OCI-LY7 (cell line): ENCODE results near the gene ZNF628. TPM values are rescaled to one million over a fixed set of nuclear protein-coding genes. Genes with fewer than 3 reads are reported as not detected.
"Not testable (repeated sequence)": the region's sequence is repeated elsewhere in the genome, so short reads cannot be mapped to it uniquely, and the experiment has no call there.

Experiments used
- BruUV-seq: library from RNA; stranded (reverse); fragments of 400-500 nt; replicated peaks from 2 replicates; lab custom pipeline; 2021; lab: Mats Ljungman, UMichigan
- CTCF ChIA-PET: fragments of 300-600 bp; sonication (Branson Sonifier 250); formaldehyde crosslinking; loops from one replicate; lab custom pipeline; 2022; ENCODE audit warnings: antibody characterized with exemption; ENCODE audit not compliant: unreplicated experiment; lab: Charles Lee
- POLR2A ChIA-PET: fragments of 300-600 bp; sonication (Branson Sonifier 250); formaldehyde crosslinking; loops from one replicate; lab custom pipeline; 2022; ENCODE audit warnings: antibody characterized with exemption; lab: Charles Lee
- DNase-seq: peaks from one replicate; pipeline ENCODE4 v3.0.0-alpha.2; 2015; ENCODE audit warnings: low spot score
- H2AFZ ChIP-seq: fragments of 200-600 bp; sonication (generic), shearing (Covaris generic); 2 replicates; pipeline ENCODE4 v1.6.1; 2014; ENCODE audit warnings: mild to moderate bottlenecking, antibody characterized with exemption, low read length, moderate library complexity
- H3K27ac ChIP-seq: fragments of 200-600 bp; sonication (generic); 2 replicates; pipeline ENCODE4 v1.5.1; 2014; ENCODE audit warnings: mixed run types, low read depth, mild to moderate bottlenecking, moderate library complexity, low read length, inconsistent platforms; ENCODE audit not compliant: poor library complexity, severe bottlenecking
- H3K36me3 ChIP-seq: fragments of 200-600 bp; sonication (generic); 2 replicates; pipeline ENCODE4 v1.6.1; 2014; ENCODE audit warnings: mild to moderate bottlenecking, antibody characterized with exemption, low read length, moderate library complexity, mixed read lengths; ENCODE audit not compliant: insufficient read depth
- H3K4me1 ChIP-seq: fragments of 200-600 bp; sonication (generic); 2 replicates; pipeline ENCODE4 v1.5.1; 2014; ENCODE audit warnings: mild to moderate bottlenecking, low read length; ENCODE audit not compliant: insufficient read depth, poor library complexity, severe bottlenecking
- H3K4me2 ChIP-seq: fragments of 200-600 bp; sonication (generic); 2 replicates; pipeline ENCODE4 v1.6.1; 2014; ENCODE audit warnings: mild to moderate bottlenecking, low read length
- H3K4me3 ChIP-seq: fragments of 200-600 bp; sonication (generic); 2 replicates; pipeline ENCODE4 v1.5.1; 2014; ENCODE audit warnings: mild to moderate bottlenecking, low read depth, low read length; ENCODE audit not compliant: poor library complexity, severe bottlenecking
- H3K79me2 ChIP-seq: fragments of 200-600 bp; sonication (generic); 2 replicates; pipeline ENCODE4 v1.6.1; 2016; ENCODE audit warnings: low read depth, mild to moderate bottlenecking, low read length, moderate library complexity, mixed read lengths; ENCODE audit not compliant: insufficient read depth
- H3K9me2 ChIP-seq: fragments of 200-600 bp; sonication (generic); 2 replicates; pipeline ENCODE4 v1.6.1; 2016; ENCODE audit warnings: mild to moderate bottlenecking, low read length, mixed read lengths; ENCODE audit not compliant: insufficient read depth
- H3K9me3 ChIP-seq: fragments of 200-600 bp; sonication (generic); 2 replicates; pipeline ENCODE4 v1.6.1; 2014; ENCODE audit warnings: mild to moderate bottlenecking, mixed run types, low read length, mixed read lengths
- H4K20me1 ChIP-seq: fragments of 200-600 bp; sonication (generic); 2 replicates; pipeline ENCODE4 v1.6.1; 2014; ENCODE audit warnings: mild to moderate bottlenecking, antibody characterized with exemption, low read length, moderate library complexity, mixed read lengths; ENCODE audit not compliant: insufficient read depth
- CTCF ChIP-seq: fragments of 200-600 bp; sonication (generic); conservative IDR thresholded peaks from 2 replicates; pipeline ENCODE4 v1.5.1; 2014; ENCODE audit warnings: mild to moderate bottlenecking, antibody characterized with exemption, low read length, moderate library complexity, mixed read lengths
- EZH2phosphoT487 ChIP-seq: fragments of 200-600 bp; sonication (generic); IDR thresholded peaks from 2 replicates; pipeline ENCODE4 v1.6.1; 2018; ENCODE audit warnings: low read depth, borderline replicate concordance, mild to moderate bottlenecking, mixed run types, antibody characterized with exemption, low read length, moderate library complexity, mixed read lengths
- intact Hi-C: fragments of 100-400 bp; cut with micrococcal nuclease; formaldehyde crosslinking; loops from one replicate; pipeline ENCODE4 v1.10.0; 2022; ENCODE audit not compliant: unreplicated experiment
- total RNA-seq, 2 experiments: library from RNA; depleted of rRNA in 1 of 2; stranded (reverse); fragments of >200 nt in 1 of 2; shearing (Covaris generic) in 1 of 2; gene quantifications; 2 replicates each; pipeline ENCODE4 v1.2.3, GENCODE V29; 2014 to 2022

The ZNF628 gene
- total RNA-seq, 2 experiments from 2014 or later = 5.2 to 10.6 TPM

- DNase-seq = no peak
Observed at GRCh38 chr19:55494172-55494761, 17.9 kb downstream of the ZNF628 start.

GRCh38 chr19:55495646-55496349 lies 19.4 kb downstream of the ZNF628 start:
- no TSS peak for BruUV-seq
- no peaks in the 10 kb centered on the region for H3K9me3 ChIP-seq
- POLR2A ChIA-PET = interaction anchor here (0.6 kb wide), 1 partner anchor 579 kb away, joined by 3 read pairs; no protein-coding TSS in a partner anchor
- no peaks in the 10 kb centered on the region for H3K36me3 ChIP-seq
- CTCF ChIA-PET = no interaction called here
- no peak overlapping the region for H3K27ac ChIP-seq
- no peak overlapping the region for H3K4me3 ChIP-seq
- no peaks in the 10 kb centered on the region for H3K9me2 ChIP-seq
- TF ChIP-seq EZH2phosphoT487 (no peak), CTCF (no peak)
- H2AFZ ChIP-seq = no peak overlapping the region
- no peak for DNase-seq
- no peaks in the 10 kb centered on the region for H3K4me1 ChIP-seq
- intact Hi-C loops = no loop called here
- H3K4me2 ChIP-seq = no peak overlapping the region
- H3K79me2 ChIP-seq = no peaks in the 10 kb centered on the region
- H4K20me1 ChIP-seq = no peaks in the 10 kb centered on the region

More at GRCh38 chr19:55494172-55494761, 17.9 kb downstream of the ZNF628 start:
- TF ChIP-seq CTCF (no peak), EZH2phosphoT487 (no peak)
- H3K4me1 ChIP-seq = no peaks in the 10 kb centered on the region
- no peak overlapping the region for H3K4me3 ChIP-seq
- no peaks in the 10 kb centered on the region for H3K36me3 ChIP-seq
- H3K27ac ChIP-seq = no peak overlapping the region
- no peak overlapping the region for H3K4me2 ChIP-seq
- H3K79me2 ChIP-seq = no peaks in the 10 kb centered on the region
- BruUV-seq = no TSS peak
- H4K20me1 ChIP-seq = no peaks in the 10 kb centered on the region
- no peaks in the 10 kb centered on the region for H3K9me2 ChIP-seq
- intact Hi-C loops = no loop called here
- no peaks in the 10 kb centered on the region for H3K9me3 ChIP-seq
- ChIA-PET POLR2A (no interaction called here), CTCF (no interaction called here)
- no peak overlapping the region for H2AFZ ChIP-seq

- H3K4me3 ChIP-seq, POLR2A ChIA-PET, intact Hi-C loops, H3K4me1 ChIP-seq, H3K4me2 ChIP-seq, CTCF ChIA-PET, H3K79me2 ChIP-seq, H2AFZ ChIP-seq, H3K27ac ChIP-seq, H3K9me3 ChIP-seq, H3K9me2 ChIP-seq, DNase-seq, H3K36me3 ChIP-seq, H4K20me1 ChIP-seq, BruUV-seq: not testable (repeated sequence)
Observed at GRCh38 chr19:55496820-55497219, 20.4 kb downstream of the ZNF628 start.
